GM19193 (cell line): ENCODE results near the gene KDM5C.

Source experiments
- POLR2A ChIP-seq: IDR thresholded peaks from 4 replicates; pipeline ENCODE4 v1.6.1; 2011; ENCODE audit not compliant: insufficient read depth, insufficient read length; ENCODE audit errors: extremely low read depth

KDM5C gene

GRCh38 chrX:53186351-53186750 lies 38.7 kb downstream of the KDM5C start:
- TF ChIP-seq POLR2A = no peak

- TF ChIP-seq POLR2A = no peak
These were observed 40.2 kb downstream of the KDM5C start for GRCh38 chrX:53184836-53185235.

GRCh38 chrX:53171356-53171755 lies 53.7 kb downstream of the KDM5C start:
- TF ChIP-seq POLR2A = no peak

GRCh38 chrX:53166103-53166502 lies 58.9 kb downstream of the KDM5C start:
- no peak for TF ChIP-seq POLR2A

GRCh38 chrX:53163436-53163835 lies 61.6 kb downstream of the KDM5C start:
- no peak for TF ChIP-seq POLR2A

- no peak for TF ChIP-seq POLR2A
These were observed 64.6 kb downstream of the KDM5C start for GRCh38 chrX:53160297-53160983.

DNA sequence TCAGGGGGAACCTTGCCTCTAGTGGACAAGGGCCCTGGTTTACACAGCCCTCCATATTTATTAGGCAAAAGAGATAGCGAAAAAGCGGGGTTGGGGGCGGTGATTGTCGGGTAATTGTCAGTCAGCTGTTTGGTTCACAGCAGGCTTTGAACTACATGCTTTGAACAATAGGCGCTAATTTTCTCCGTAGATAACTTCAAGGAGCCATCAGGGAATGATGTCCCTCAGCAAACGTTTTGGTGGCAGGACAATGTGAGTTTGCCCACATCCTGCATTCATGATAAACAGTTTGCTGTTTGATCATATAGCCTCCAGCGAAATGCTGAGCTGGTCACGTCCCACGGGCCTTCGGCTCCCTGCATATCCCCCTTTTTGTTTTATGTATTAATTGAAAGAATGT lies 65.8 kb downstream of the KDM5C start:
- TF ChIP-seq POLR2A = no peak

GRCh38 chrX:53156207-53156596 lies 68.8 kb downstream of the KDM5C start:
- TF ChIP-seq POLR2A = no peak

GRCh38 chrX:53155512-53156206 lies 69.3 kb downstream of the KDM5C start:
- TF ChIP-seq POLR2A = no peak

- no peak for TF ChIP-seq POLR2A
These were observed 71.4 kb downstream of the KDM5C start for GRCh38 chrX:53153581-53153980.
